Loucy (cell line): ENCODE data around the gene REC8.

Experiments used
- H2AFZ ChIP-seq: fragments of 200-600 bp; sonication (generic); 2 replicates; pipeline ENCODE4 v1.6.0; 2016; ENCODE audit warnings: antibody characterized with exemption, mild to moderate bottlenecking, low read length, moderate library complexity
- H3F3A ChIP-seq: fragments of 200-600 bp; 2 replicates; pipeline ENCODE4 v1.6.0; 2016; ENCODE audit warnings: antibody characterized with exemption, low read depth, mild to moderate bottlenecking
- H3K27me3 ChIP-seq: fragments of 200-600 bp; sonication (generic); 2 replicates; pipeline ENCODE4 v1.6.1; 2014; ENCODE audit warnings: low read length, mild to moderate bottlenecking; ENCODE audit not compliant: insufficient read depth, poor library complexity, severe bottlenecking
- H3K36me3 ChIP-seq: fragments of 200-600 bp; sonication (generic); 2 replicates; pipeline ENCODE4 v1.6.1; 2016; ENCODE audit warnings: low read length; ENCODE audit not compliant: insufficient read depth
- H3K4me1 ChIP-seq: fragments of 200-600 bp; sonication (generic); 2 replicates; pipeline ENCODE4 v1.5.1; 2014; ENCODE audit warnings: low read length, mild to moderate bottlenecking; ENCODE audit not compliant: insufficient read depth, poor library complexity, severe bottlenecking
- H3K4me2 ChIP-seq: fragments of 200-600 bp; sonication (generic); 2 replicates; pipeline ENCODE4 v1.6.0; 2014; ENCODE audit warnings: antibody characterized with exemption, low read length, low read depth, mild to moderate bottlenecking; ENCODE audit not compliant: poor library complexity, severe bottlenecking
- H3K4me3 ChIP-seq: fragments of 200-600 bp; sonication (generic); 2 replicates; pipeline ENCODE4 v1.5.1; 2014; ENCODE audit warnings: low read length, mild to moderate bottlenecking, mixed read lengths; ENCODE audit not compliant: poor library complexity, severe bottlenecking
- H3K79me2 ChIP-seq: fragments of 200-600 bp; sonication (generic); 2 replicates; pipeline ENCODE4 v1.6.1; 2014; ENCODE audit warnings: low read length; ENCODE audit not compliant: insufficient read depth
- H3K9ac ChIP-seq: fragments of 200-600 bp; sonication (generic); 2 replicates; pipeline ENCODE4 v1.6.0; 2014; ENCODE audit warnings: mild to moderate bottlenecking, low read depth, low read length, moderate library complexity; ENCODE audit not compliant: poor library complexity, severe bottlenecking
- H3K9me2 ChIP-seq: fragments of 200-600 bp; sonication (generic); replicated peaks from 2 replicates; pipeline ENCODE4 v1.6.1; 2016; ENCODE audit warnings: low read depth, low read length, mixed read lengths
- H3K9me3 ChIP-seq: fragments of 200-600 bp; sonication (generic); 2 replicates; pipeline ENCODE4 v1.6.1; 2014; ENCODE audit warnings: mild to moderate bottlenecking, antibody characterized with exemption, low read length, low read depth; ENCODE audit not compliant: insufficient read depth
- H4K20me1 ChIP-seq: fragments of 200-600 bp; sonication (generic); 2 replicates; pipeline ENCODE4 v1.6.0; 2014; ENCODE audit warnings: antibody characterized with exemption, low read length, mild to moderate bottlenecking; ENCODE audit not compliant: insufficient read depth, poor library complexity, severe bottlenecking
- EZH2phosphoT487 ChIP-seq: fragments of 200-600 bp; IDR thresholded peaks from 2 replicates; pipeline ENCODE4 v1.6.1; 2018; ENCODE audit warnings: antibody characterized with exemption, mild to moderate bottlenecking, moderate library complexity, borderline replicate concordance
- TF ChIP-seq, protein P1 (sequence below): fragments of 200-600 bp; sonication (generic); conservative IDR thresholded peaks from 2 replicates; pipeline ENCODE4 v1.5.1; 2014; ENCODE audit warnings: mild to moderate bottlenecking, antibody characterized with exemption, low read length

The REC8 gene

GRCh38 chr14:24146453-24146977 lies 25.4 kb upstream of the REC8 start, which contains the start of gene PSME2:
Gene PSME2 (minus strand): TSS chr14:24146610. CDS start chr14:24146581, 29 bp downstream.
- peaks cover 29% of the 10 kb centered on the region for H4K20me1 ChIP-seq
- H3K9ac ChIP-seq, result peak within 1 kb of the TSS; percentile 95
- peak within 1 kb of the TSS; percentile 100 for H3K4me3 ChIP-seq
- peak within 1 kb of the TSS; percentile 94 for H2AFZ ChIP-seq
- peak within 1 kb of the TSS; percentile 100 for H3K4me2 ChIP-seq
- TF ChIP-seq, protein P1, sequence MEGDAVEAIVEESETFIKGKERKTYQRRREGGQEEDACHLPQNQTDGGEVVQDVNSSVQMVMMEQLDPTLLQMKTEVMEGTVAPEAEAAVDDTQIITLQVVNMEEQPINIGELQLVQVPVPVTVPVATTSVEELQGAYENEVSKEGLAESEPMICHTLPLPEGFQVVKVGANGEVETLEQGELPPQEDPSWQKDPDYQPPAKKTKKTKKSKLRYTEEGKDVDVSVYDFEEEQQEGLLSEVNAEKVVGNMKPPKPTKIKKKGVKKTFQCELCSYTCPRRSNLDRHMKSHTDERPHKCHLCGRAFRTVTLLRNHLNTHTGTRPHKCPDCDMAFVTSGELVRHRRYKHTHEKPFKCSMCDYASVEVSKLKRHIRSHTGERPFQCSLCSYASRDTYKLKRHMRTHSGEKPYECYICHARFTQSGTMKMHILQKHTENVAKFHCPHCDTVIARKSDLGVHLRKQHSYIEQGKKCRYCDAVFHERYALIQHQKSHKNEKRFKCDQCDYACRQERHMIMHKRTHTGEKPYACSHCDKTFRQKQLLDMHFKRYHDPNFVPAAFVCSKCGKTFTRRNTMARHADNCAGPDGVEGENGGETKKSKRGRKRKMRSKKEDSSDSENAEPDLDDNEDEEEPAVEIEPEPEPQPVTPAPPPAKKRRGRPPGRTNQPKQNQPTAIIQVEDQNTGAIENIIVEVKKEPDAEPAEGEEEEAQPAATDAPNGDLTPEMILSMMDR, result no peak
- no peak for TF ChIP-seq EZH2phosphoT487
- H3K79me2 ChIP-seq, result peaks cover 74% of the 10 kb centered on the region
- H3K36me3 ChIP-seq, result peaks cover 16% of the 10 kb centered on the region; the same call in 1 of the 2 replicates
- no peaks in the 10 kb centered on the region for H3K9me2 ChIP-seq
- H3F3A ChIP-seq, result 0 out of 2 replicates have a peak, but pooled peaks cover 2% of the 10 kb centered on the region
- peaks cover 35% of the 10 kb centered on the region for H3K4me1 ChIP-seq
- H3K27me3 ChIP-seq, result no peaks in the 10 kb centered on the region
- no peaks in the 10 kb centered on the region for H3K9me3 ChIP-seq

- H3K9me3 ChIP-seq, result no peaks in the 10 kb centered on the region
- peaks cover 74% of the 10 kb centered on the region for H3K79me2 ChIP-seq
- peak within 1 kb of the TSS; percentile 100 for H3K4me2 ChIP-seq
- TF ChIP-seq, protein P1, result no peak
- TF ChIP-seq EZH2phosphoT487, result no peak
- H3K36me3 ChIP-seq, result peaks cover 22% of the 10 kb centered on the region; the same call in 1 of the 2 replicates
- peak within 1 kb of the TSS; percentile 95 for H3K9ac ChIP-seq
- H4K20me1 ChIP-seq, result peaks cover 29% of the 10 kb centered on the region
- H3K27me3 ChIP-seq, result no peaks in the 10 kb centered on the region
- peak within 1 kb of the TSS; percentile 94 for H2AFZ ChIP-seq
- H3F3A ChIP-seq, result 0 out of 2 replicates have a peak, but pooled peaks cover 2% of the 10 kb centered on the region
- peak within 1 kb of the TSS; percentile 100 for H3K4me3 ChIP-seq
- H3K4me1 ChIP-seq, result peaks cover 31% of the 10 kb centered on the region
- H3K9me2 ChIP-seq, result no peaks in the 10 kb centered on the region
These were observed 24.7 kb upstream of the REC8 start, which contains the start of gene RNF31 for GRCh38 chr14:24146978-24147760. Gene RNF31 (plus strand): TSS chr14:24147498. CDS start chr14:24147699, 201 bp downstream.

GRCh38 chr14:24147761-24148428 lies 24.0 kb upstream of the REC8 start:
- TF ChIP-seq EZH2phosphoT487, result no peak
- TF ChIP-seq, protein P1, result no peak
- Histone ChIP-seq H3K9me2 (no peaks in the 10 kb centered on the region), H3K36me3 (peaks cover 27% of the 10 kb centered on the region; the same call in 1 of the 2 replicates), H3K9me3 (no peaks in the 10 kb centered on the region), H3F3A (0 out of 2 replicates have a peak, but pooled peaks cover 2% of the 10 kb centered on the region), H3K27me3 (no peaks in the 10 kb centered on the region), H4K20me1 (peaks cover 29% of the 10 kb centered on the region), H3K9ac (peak overlapping the region; percentile 95), H3K4me1 (peaks cover 30% of the 10 kb centered on the region), H3K4me2 (peak overlapping the region; percentile 100), H3K4me3 (peak overlapping the region; percentile 100), H2AFZ (no peak overlapping the region), H3K79me2 (peaks cover 70% of the 10 kb centered on the region)
